Mucosa of gallbladder (tissue), 1 donor: Measurements from ENCODE around the gene BCL6B. TPM values are rescaled to one million over a fixed set of nuclear protein-coding genes. Genes with fewer than 3 reads are reported as not detected.
"Not testable (repeated sequence)": the region's sequence is repeated elsewhere in the genome, so short reads cannot be mapped to it uniquely, and the experiment has no call there.

Experiments
- DNase-seq: peaks from one replicate; pipeline ENCODE4 v3.0.0-alpha.2; 2020; ENCODE audit warnings: low spot score
- total RNA-seq: library from RNA; stranded (reverse); gene quantifications from one replicate; pipeline ENCODE4 v1.2.1, GENCODE V29; 2021
- donor health status: DM: no; HTN: no; CAD: no.

BCL6B gene
- 6.2 TPM for total RNA-seq

DNA sequence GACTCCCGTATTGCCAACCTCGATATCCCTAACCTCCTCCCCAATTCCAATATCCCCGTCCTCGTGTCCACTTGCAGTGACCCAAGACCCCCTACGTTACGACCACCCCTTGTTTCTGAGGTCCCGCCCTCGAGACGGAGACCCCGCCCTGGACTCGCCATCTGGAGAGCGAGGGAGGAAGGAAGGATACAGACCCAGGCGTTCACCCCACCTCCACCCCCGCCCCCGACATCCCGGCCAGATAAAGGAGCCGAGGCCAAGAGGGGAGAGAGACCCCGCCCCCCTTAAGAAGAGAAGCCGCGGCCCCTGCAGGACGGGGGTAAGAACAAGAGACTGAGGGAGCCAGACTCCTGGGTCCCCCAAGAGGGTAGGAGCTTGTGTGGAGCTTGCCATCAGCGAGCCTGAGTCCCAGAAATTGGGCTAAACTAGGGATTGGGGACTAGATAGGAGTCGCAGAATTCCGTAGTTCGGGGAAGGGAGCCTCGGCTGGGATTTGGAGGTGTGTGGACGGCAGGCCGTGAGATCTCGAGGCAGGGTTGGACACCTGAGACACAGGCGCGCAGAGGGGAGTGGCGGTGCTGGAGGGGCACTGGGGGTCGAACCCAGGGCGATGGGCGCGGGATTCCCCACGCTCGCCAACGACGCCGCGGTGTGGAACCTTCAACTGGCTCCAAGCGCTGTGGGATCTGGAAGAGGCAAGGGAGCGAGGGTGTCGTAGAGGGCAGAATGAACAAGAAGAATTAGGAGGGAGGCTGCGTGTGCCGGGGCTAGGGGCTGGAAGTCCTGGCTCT lies at the start of gene BCL6B:
Gene BCL6B (plus strand): TSS at position 270 of the 791 bp plus-strand sequence. CDS start 622 bp downstream, outside the sequence.
- DNase-seq, result no peak

- not testable (repeated sequence) for DNase-seq
Observed at GRCh38 chr17:6979440-6979839, 43.4 kb upstream of the BCL6B start.

- DNase-seq, result no peak
Observed at GRCh38 chr17:6981426-6981825, 41.4 kb upstream of the BCL6B start.

GRCh38 chr17:6985266-6985665 lies 37.6 kb upstream of the BCL6B start:
- no peak for DNase-seq

- no peak for DNase-seq
Observed at GRCh38 chr17:6986676-6987075, 36.2 kb upstream of the BCL6B start.

GRCh38 chr17:6989779-6990178 lies 33.1 kb upstream of the BCL6B start:
- DNase-seq, result no peak

DNA sequence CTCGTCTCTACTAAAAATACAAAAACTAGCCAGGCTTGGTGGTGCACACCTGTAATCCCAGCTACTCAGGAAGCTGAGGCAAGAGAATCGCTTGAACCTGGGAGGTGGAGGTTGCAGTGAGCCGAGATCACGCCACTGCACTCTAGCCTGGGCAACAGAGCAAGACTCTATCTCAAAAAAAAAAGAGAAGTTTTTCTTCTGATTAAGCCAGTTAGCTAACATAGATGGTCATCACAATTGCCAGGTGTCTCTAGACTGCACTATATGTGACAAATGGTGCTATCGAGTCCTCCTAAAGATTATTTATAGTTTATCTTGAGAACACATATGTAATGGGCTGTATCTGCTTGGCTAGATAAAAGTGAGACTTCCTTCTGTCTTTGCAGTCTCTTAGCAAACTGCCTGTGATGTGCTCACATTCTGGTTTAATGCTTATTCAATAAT lies 29.2 kb upstream of the BCL6B start:
- DNase-seq, result not testable (repeated sequence)

DNA sequence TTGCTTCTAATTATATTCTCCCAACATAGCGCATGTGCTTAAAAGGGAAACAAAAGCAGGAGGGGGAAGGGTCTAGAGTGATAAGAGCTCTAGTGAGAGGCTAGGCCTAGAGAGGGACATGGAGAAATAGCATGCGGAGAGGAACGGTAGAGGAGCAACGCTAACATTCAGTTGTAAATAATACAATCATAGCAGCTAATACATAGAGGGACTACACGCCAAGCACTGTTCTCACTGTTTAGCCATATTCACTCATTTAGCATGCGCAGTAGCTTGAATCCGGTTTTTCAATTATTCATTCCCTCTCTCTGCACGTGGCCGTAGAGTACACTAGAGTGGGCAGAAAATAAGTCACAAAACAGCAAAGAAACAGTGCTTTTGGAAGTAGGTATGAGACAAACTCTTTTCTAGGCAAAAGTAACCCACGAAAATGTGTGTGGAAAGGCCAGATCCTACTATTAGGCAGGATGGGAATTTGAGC lies 28.7 kb upstream of the BCL6B start:
- DNase-seq, result no peak

- no peak for DNase-seq
Observed at GRCh38 chr17:6994666-6995256, 28.1 kb upstream of the BCL6B start.

DNA sequence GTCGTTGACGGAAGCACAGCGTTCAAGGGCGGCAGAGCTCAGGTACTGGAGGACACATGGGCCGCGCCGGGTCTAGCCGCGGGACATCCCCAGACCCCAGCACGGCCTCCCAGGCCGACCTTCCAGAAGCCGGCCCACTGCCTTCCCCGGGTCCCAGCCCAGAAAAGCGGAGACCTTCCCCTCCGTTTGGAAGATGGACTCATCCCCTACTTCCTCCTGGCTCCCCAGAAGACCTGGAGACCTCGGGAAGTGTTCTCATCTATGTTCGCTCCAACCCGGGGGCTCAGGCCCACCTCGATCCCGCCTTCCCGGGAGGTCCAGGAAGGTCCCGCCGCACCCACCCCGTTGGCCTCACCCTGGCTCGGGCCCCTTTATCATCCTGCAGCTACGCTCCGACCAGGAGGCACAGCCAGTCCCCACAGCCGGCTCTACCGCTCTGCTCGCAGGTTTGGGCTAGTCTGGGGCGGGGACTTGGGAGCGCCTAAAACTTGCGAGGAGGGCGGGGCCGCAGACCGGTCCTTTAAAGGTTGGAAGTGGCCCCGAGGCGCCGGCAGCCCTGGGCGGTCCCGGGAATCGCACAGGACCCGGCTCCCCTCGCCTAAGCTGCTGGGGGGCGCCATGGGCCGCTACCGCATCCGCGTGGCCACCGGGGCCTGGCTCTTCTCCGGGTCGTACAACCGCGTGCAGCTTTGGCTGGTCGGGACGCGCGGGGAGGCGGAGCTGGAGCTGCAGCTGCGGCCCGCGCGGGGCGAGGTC lies 27.2 kb upstream of the BCL6B start, which contains the start of gene ALOX12:
Gene ALOX12 (plus strand): TSS at position 550 of the 756 bp plus-strand sequence. CDS start 69 bp downstream, at position 619.
- DNase-seq, result no peak

GRCh38 chr17:6996256-6997011 lies 26.4 kb upstream of the BCL6B start:
- DNase-seq, result no peak

- DNase-seq, result no peak
Observed at GRCh38 chr17:6997171-6997570, 25.7 kb upstream of the BCL6B start.

DNA sequence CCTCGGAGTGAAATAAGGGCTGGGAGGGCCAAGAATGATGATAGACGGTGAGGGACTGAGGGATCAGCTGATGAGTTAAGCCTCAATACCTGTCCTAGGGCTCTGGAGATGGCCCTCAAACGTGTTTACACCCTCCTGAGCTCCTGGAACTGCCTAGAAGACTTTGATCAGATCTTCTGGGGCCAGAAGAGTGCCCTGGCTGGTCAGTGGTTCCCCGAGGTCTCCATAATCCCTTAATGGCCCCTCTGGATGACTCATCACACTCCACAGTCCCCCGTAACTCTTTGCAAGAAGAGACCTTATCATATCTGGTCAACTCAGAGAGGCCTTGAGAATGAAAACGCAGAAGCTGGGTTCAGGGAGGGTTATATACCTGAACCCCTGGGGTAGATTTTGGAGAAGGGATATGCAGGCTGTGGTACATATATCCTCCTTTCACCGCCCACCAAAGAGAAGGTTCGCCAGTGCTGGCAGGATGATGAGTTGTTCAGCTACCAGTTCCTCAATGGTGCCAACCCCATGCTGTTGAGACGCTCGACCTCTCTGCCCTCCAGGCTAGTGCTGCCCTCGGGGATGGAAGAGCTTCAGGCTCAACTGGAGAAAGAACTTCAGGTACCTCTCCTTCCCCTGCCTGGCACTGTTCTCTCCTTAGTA lies 23.9 kb upstream of the BCL6B start:
- DNase-seq, result no peak

DNA sequence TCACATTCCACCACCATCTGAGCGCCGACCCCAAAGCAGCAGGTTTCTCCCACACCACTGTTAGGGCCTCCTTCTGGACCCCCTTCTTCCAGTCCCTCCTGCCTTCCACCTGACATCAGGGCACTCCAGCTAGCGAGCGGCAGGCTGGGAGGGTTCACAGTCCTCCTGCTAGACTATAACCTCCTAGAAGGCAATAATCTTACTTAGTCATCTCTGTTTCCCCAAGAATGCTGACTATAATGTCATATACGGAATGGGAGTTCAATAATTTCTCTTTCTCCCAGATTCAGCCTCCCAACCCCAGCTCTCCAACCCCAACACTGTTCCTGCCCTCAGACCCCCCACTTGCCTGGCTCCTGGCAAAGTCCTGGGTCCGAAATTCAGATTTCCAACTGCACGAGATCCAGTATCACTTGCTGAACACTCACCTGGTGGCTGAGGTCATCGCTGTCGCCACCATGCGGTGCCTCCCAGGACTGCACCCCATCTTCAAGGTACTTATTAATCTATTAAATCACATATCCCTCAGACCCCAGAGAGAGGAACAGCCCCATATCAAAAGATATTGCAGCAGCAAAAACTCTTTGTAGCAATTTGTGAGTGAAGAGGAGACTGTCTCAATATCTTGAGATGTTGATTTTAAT lies 21.4 kb upstream of the BCL6B start:
- DNase-seq, result no peak

DNA sequence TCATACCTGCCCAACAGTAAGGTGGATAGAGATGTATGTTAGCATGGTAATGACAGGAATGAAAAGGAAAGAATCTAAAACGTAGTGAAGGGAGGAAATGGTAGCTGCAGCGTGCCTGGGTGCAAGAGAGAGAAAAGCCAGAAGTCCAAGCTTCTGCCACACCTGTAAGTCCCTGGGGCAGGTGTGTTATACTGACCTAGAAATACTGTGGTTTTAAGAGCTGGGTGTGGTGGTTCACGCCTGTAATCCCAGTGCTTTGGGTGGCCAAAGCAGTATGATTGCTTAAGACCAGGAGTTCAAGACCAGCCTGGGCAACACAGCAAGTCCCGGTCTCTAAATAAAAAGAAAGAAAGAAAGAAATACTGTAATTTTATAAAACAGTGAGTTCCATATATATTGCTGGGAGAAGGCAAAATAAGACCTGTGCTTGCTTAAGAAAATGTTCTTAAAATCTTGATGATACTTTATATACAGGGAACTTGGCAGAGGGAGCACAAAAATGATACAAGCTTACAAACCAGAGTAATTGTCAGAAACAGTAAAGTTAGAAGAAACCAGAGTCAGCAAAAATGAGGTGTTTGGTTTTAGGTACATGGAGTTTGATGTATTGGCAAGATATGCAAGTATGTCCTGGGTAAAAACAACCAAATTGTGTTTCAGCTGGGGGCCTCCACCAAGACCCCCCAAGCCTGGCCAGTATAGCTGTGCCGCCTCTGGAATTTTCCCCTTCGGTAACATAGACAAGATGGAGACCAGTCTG lies 20.4 kb upstream of the BCL6B start:
- DNase-seq, result no peak

GRCh38 chr17:7003745-7004144 lies 19.1 kb upstream of the BCL6B start:
- no peak for DNase-seq

DNA sequence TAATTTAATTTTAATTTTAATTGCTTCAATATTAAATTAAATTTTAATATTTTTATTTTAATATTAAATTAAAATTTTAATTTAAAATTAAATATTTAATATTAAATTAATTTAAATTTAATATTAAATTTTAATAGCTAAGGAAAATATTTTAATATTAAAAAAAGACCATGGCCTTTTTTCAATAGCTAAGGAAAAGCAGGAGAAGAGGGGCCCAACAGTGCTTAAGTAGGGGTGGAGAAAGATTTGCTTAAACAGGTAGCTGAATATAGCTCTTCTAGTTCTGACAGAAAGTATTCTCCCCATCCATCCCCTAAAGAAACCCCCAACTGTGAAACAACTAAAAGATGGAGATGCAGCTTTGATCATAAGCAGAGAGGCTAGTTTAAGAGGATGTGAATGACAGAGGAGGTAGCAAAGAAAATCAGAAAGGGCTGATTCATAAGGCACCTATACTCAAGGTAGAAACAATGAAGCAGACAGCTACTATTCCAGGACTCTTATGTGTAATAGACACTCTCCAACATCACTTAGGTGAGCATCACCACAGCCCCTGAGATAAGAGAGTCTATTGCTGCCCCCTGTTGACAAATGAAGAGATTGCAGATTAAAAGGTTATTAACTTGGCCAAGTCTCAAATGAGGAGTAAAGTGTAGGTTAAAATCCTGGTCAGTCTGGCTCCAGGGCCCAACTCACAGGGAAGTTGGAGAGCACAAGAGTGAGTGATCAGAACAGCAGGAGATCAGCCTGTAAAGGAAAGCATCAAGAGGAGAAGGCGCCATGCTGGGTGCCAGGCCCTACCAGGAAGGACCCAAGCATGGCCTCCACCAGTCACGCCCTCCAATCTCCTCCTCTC lies 18.2 kb upstream of the BCL6B start:
- DNase-seq, result no peak

DNA sequence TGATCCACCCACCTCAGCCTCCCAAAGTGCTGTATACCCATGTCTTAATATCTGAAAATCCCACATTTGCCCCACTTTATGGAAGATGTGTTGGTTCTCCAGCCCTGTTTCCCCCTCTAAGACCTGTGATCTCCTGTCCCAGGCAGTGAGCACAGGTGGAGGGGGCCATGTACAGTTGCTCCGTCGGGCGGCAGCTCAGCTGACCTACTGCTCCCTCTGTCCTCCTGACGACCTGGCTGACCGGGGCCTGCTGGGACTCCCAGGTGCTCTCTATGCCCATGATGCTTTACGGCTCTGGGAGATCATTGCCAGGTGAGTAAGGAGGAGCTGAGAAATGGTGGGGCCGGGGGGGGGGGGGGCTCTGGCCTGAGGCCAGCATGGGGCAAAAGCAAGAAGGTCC lies 17.1 kb upstream of the BCL6B start:
- DNase-seq, result no peak

- DNase-seq, result no peak
Observed at GRCh38 chr17:7007143-7007542, 15.7 kb upstream of the BCL6B start.
